ENCODE measurements around the gene KIF23. TPM values are rescaled to one million over a fixed set of nuclear protein-coding genes. Genes with fewer than 3 reads are reported as not detected.

KIF23 gene
- total RNA-seq, 1 donor from 2014 or later: 3.7 TPM

DNA sequence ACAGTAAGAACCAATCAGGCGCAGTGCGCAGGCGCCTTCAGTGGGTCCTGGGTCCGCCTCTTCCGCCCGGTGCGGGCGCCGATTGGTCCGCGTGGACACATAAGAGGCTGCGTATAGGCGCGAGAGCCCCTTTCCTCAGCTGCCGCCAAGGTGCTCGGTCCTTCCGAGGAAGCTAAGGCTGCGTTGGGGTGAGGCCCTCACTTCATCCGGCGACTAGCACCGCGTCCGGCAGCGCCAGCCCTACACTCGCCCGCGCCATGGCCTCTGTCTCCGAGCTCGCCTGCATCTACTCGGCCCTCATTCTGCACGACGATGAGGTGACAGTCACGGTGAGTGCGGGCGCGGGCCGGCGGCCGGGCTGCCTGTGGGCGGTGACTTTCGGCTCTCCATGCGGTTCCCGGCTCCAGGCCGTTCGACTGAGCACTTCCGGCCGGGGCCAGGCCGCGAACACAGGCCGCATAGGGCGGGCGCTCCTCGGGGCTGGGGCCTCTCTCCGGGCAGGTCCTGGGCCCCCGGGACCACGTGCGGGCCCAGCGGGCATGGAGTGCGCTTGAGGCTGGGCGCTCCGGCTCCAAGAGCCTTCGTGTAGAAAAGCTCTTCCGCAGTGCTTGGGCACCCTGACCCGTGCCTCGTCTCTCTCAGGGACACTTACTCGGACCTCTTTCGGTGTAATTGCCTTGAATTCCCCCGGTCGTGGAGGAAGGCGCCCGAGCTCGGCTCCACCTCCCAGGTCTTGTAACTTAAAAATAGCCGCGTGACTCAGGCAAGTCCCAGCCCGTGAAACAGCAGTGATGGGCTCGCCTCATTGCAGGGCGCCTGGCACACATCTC is 38.8 kb downstream of the KIF23 start, which contains the start of gene RPLP1:
Gene RPLP1 (plus strand): TSS at position 127 of the 830 bp plus-strand sequence. CDS start 131 bp downstream, at position 258.
- Histone ChIP-seq H3K4me3 (ENCODE audit: low read depth, low read length) (peak within 1 kb of the TSS; percentile 87), H3K27me3 (ENCODE audit: control insufficient read depth, insufficient read depth, low read length) (no peaks in the 10 kb centered on the region), H3K36me3 (ENCODE audit: control insufficient read depth, insufficient read depth, low read length) (peaks cover 7% of the 10 kb centered on the region)
- TF ChIP-seq, protein P1, sequence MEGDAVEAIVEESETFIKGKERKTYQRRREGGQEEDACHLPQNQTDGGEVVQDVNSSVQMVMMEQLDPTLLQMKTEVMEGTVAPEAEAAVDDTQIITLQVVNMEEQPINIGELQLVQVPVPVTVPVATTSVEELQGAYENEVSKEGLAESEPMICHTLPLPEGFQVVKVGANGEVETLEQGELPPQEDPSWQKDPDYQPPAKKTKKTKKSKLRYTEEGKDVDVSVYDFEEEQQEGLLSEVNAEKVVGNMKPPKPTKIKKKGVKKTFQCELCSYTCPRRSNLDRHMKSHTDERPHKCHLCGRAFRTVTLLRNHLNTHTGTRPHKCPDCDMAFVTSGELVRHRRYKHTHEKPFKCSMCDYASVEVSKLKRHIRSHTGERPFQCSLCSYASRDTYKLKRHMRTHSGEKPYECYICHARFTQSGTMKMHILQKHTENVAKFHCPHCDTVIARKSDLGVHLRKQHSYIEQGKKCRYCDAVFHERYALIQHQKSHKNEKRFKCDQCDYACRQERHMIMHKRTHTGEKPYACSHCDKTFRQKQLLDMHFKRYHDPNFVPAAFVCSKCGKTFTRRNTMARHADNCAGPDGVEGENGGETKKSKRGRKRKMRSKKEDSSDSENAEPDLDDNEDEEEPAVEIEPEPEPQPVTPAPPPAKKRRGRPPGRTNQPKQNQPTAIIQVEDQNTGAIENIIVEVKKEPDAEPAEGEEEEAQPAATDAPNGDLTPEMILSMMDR (IDR thresholded peaks at IDR 0.05; ENCODE audit: insufficient read depth, low read length, severe bottlenecking): no peak
- FAIRE-seq: no peak
- peak; percentile 83 for DNase-seq (ENCODE audit: low read depth)

DNA sequence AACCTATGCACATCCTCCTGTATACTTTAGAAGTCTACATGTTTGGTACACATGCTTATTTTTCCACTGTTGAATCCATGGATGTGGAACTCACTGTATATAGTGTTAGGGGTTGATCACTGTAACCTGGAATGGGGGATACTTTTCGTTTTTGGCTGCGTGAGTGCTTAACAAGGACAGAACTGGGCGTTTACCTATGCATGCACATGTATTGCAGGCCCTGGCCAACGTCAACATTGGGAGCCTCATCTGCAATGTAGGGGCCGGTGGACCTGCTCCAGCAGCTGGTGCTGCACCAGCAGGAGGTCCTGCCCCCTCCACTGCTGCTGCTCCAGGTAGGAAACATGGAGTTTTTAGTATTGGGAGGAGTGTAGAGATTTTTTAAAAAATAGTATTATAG is 40.8 kb downstream of the KIF23 start:
- Histone ChIP-seq H3K27me3 (ENCODE audit: control insufficient read depth, insufficient read depth, low read length) (no peaks in the 10 kb centered on the region), H3K36me3 (ENCODE audit: control insufficient read depth, insufficient read depth, low read length) (peaks cover 7% of the 10 kb centered on the region), H3K4me3 (ENCODE audit: low read depth, low read length) (no peak overlapping the region)
- TF ChIP-seq, protein P1 (IDR thresholded peaks at IDR 0.05; ENCODE audit: insufficient read depth, low read length, severe bottlenecking): no peak
- FAIRE-seq: no peak
- no peak for DNase-seq (ENCODE audit: low read depth)

DNA sequence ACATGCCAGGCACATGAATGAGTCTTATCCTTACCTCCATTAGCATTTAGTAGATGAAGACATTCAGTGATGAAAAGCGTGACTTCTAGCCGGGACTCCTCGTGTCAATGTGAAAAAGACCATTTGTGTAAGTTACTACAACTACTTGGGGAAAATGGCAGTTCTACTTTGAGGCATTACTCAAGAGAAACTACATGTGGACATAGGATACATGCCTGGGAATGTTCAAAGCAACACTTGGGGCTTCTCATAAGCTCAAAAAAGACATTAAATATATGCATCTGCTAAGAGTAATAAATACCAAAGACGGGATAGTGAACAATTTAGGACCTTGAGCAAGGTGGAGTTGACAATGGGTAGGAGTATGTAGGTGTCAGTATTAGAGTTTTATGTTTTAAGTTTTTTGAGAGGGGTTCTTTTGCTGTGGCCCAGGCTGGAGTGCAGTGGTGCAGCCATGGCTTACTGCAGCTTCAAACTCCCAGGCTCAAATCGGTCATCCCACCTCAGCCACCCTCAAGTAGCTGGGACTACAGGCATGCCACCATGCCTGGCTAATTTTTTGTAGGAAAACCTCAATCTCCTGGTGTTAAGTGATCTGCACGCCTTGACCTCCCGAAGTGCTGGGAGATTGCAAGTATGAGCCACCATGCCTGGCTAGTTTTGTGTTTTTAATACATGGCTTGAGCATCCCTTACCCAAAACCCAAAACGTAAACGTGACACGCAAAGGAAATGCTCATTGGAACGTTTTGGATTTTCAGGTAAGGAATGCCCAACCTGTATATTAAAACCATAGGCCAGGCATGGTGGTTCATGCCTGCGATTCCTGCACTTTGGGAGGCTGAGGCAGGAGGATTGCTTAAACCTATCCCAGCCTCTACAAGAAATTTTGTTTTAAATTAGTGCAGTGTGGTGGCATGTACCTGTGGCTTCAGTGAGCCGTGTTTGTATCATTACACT is 42.3 kb downstream of the KIF23 start:
- no peak for FAIRE-seq
- no peak for DNase-seq (ENCODE audit: low read depth)
- H3K36me3 ChIP-seq (ENCODE audit: control insufficient read depth, insufficient read depth, low read length): peaks cover 7% of the 10 kb centered on the region
- no peak overlapping the region for H3K4me3 ChIP-seq (ENCODE audit: low read depth, low read length)
- no peaks in the 10 kb centered on the region for H3K27me3 ChIP-seq (ENCODE audit: control insufficient read depth, insufficient read depth, low read length)
- TF ChIP-seq, protein P1 (IDR thresholded peaks at IDR 0.05; ENCODE audit: insufficient read depth, low read length, severe bottlenecking): no peak

DNA sequence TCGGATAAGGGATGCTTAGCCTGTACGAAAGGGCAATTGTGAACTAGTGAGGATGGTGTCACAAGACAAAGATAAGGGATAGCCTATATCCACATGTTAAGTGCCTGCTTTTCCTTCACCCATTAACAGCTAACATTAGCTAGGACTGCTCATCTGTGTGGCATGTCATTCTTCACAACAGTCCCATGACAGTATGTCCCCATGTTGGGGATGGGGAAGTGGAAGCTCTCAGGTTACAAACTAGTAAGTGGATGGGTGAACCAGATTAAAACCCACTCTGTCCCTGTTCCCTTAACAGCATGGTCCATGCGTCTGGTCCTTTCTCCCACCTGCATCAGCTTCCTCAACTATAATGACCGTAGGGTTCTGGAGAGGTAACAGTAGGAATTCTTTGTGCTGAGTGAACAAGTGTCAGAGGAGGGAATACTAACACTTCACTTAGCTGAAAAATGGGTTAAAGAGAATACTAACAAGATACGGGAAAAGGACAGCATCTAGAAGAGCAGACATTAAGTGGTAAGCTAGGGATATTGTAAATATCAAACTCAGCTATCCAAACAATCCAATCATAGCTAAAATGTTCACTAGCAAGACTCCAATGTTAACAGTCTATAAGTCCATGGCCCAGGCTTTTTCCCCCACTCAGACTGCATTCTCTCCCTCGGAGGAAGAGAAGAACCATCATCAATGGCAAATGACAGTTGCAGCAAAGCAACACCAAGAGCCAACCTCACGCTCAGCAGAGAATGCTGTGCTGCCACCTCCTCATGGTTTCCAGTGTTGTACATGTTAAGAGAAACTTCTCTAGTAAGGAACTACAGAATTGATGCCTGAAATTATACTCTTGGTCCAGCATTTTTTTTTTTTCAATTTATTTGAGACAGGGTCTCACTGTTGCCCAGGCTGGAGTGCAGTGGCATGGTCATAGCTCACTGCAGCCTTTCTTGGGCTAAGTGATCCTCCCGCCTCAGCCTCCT is 43.4 kb downstream of the KIF23 start:
- Histone ChIP-seq H3K36me3 (ENCODE audit: control insufficient read depth, insufficient read depth, low read length) (peaks cover 7% of the 10 kb centered on the region), H3K4me3 (ENCODE audit: low read depth, low read length) (no peak overlapping the region), H3K27me3 (ENCODE audit: control insufficient read depth, insufficient read depth, low read length) (no peaks in the 10 kb centered on the region)
- TF ChIP-seq, protein P1 (IDR thresholded peaks at IDR 0.05; ENCODE audit: insufficient read depth, low read length, severe bottlenecking): no peak
- DNase-seq (ENCODE audit: low read depth) (no peak), FAIRE-seq (no peak)

DNA sequence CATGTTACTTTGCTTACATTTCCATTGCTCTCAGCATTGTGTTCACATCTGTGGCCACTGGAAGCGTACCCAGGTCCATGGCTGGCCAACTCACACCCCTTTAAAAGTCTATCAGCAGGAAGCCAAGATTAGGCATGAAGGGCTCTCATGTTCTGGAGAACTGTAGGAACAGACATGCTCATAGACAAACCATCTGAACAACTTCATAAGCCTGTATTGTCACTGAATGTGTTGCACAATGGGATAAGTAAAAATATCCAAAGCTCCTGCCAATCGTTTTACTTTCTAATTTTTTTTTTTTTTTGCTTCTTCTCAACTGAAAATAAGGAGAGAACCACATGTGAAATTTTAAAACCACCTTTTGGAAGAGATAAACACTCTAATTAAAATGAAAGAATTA is 44.9 kb downstream of the KIF23 start:
- TF ChIP-seq, protein P1 (IDR thresholded peaks at IDR 0.05; ENCODE audit: insufficient read depth, low read length, severe bottlenecking): no peak
- FAIRE-seq (no peak), DNase-seq (ENCODE audit: low read depth) (no peak)
- Histone ChIP-seq H3K4me3 (ENCODE audit: low read depth, low read length) (no peak overlapping the region), H3K27me3 (ENCODE audit: control insufficient read depth, insufficient read depth, low read length) (no peaks in the 10 kb centered on the region), H3K36me3 (ENCODE audit: control insufficient read depth, insufficient read depth, low read length) (peaks cover 7% of the 10 kb centered on the region)
